H9 (cell line): Measurements from ENCODE around the gene HOXC6. TPM values are rescaled to one million over a fixed set of nuclear protein-coding genes. Genes with fewer than 3 reads are reported as not detected.

Experiments
- DNase-seq: peaks from one replicate; pipeline ENCODE4 v3.0.0-alpha.2; 2017
- H2AFZ ChIP-seq: one replicate; pipeline ENCODE4 v1.6.1; 2013; ENCODE audit warnings: mild to moderate bottlenecking, low read length, control low read depth, moderate library complexity
- H2AK5ac ChIP-seq: 2 replicates; pipeline ENCODE4 v1.6.1; 2013; ENCODE audit warnings: low read length, control low read depth, mixed read lengths; ENCODE audit not compliant: insufficient read length
- H2BK120ac ChIP-seq: one replicate; pipeline ENCODE4 v1.6.1; 2013; ENCODE audit warnings: low read depth, mild to moderate bottlenecking, low read length, control low read depth, inconsistent platforms; ENCODE audit not compliant: poor library complexity, severe bottlenecking
- H2BK12ac ChIP-seq: 2 replicates; pipeline ENCODE4 v1.6.1; 2013; ENCODE audit warnings: low read length, control low read depth, mixed read lengths, low read depth; ENCODE audit not compliant: insufficient read length
- H2BK15ac ChIP-seq: 2 replicates; pipeline ENCODE4 v1.6.1; 2013; ENCODE audit warnings: low read depth, low read length, control low read depth
- H2BK20ac ChIP-seq: one replicate; pipeline ENCODE4 v1.6.1; 2013; ENCODE audit warnings: low read depth, mild to moderate bottlenecking, low read length, control low read depth, inconsistent platforms; ENCODE audit not compliant: poor library complexity, severe bottlenecking
- H2BK5ac ChIP-seq: 2 replicates; pipeline ENCODE4 v1.6.1; 2013; ENCODE audit warnings: low read length, control low read depth, mixed read lengths; ENCODE audit not compliant: insufficient read length
- H3K14ac ChIP-seq: 2 replicates; pipeline ENCODE4 v1.6.1; 2013; ENCODE audit warnings: low read length, control low read depth; ENCODE audit not compliant: insufficient read depth
- H3K18ac ChIP-seq: 2 replicates; pipeline ENCODE4 v1.6.1; 2013; ENCODE audit warnings: low read depth, mild to moderate bottlenecking, mixed read lengths, low read length, control low read depth; ENCODE audit not compliant: insufficient read length
- H3K23ac ChIP-seq: 2 replicates; pipeline ENCODE4 v1.6.1; 2013; ENCODE audit warnings: low read length, control low read depth, mixed read lengths, low read depth; ENCODE audit not compliant: insufficient read length
- H3K23me2 ChIP-seq: 2 replicates; pipeline ENCODE4 v1.6.1; 2013; ENCODE audit warnings: low read depth, mild to moderate bottlenecking, mixed read lengths, low read length, control low read depth; ENCODE audit not compliant: insufficient read length, poor library complexity, severe bottlenecking
- H3K27ac ChIP-seq: 2 replicates; pipeline ENCODE4 v1.5.1; 2013; ENCODE audit warnings: low read length, control low read depth, mixed read lengths, low read depth; ENCODE audit not compliant: insufficient read length
- H3K27me3 ChIP-seq: 2 replicates; pipeline ENCODE4 v1.6.1; 2013; ENCODE audit warnings: low read length, control low read depth, inconsistent platforms; ENCODE audit not compliant: insufficient read depth
- H3K4ac ChIP-seq: 2 replicates; pipeline ENCODE4 v1.6.1; 2013; ENCODE audit warnings: low read depth, mild to moderate bottlenecking, control low read depth, inconsistent platforms, low read length, moderate library complexity
- H3K4me1 ChIP-seq: 2 replicates; pipeline ENCODE4 v1.6.1; 2013; ENCODE audit warnings: low read length, control low read depth, inconsistent platforms; ENCODE audit not compliant: insufficient read depth
- H3K4me2 ChIP-seq: 2 replicates; pipeline ENCODE4 v1.6.1; 2013; ENCODE audit warnings: low read length, control low read depth, mixed read lengths; ENCODE audit not compliant: insufficient read length, insufficient read depth
- H3K56ac ChIP-seq: 2 replicates; pipeline ENCODE4 v1.6.1; 2013; ENCODE audit warnings: low read depth, mild to moderate bottlenecking, mixed read lengths, low read length, control low read depth; ENCODE audit not compliant: insufficient read length
- H3K79me1 ChIP-seq: 2 replicates; pipeline ENCODE4 v1.6.1; 2013; ENCODE audit warnings: low read depth, mild to moderate bottlenecking, moderate library complexity, low read length, control low read depth, inconsistent platforms; ENCODE audit not compliant: insufficient read depth, poor library complexity, severe bottlenecking
- H3K79me2 ChIP-seq: 2 replicates; pipeline ENCODE4 v1.6.1; 2013; ENCODE audit warnings: low read length, control low read depth, inconsistent platforms; ENCODE audit not compliant: insufficient read depth
- H3K9ac ChIP-seq: 2 replicates; pipeline ENCODE4 v1.6.1; 2013; ENCODE audit warnings: low read length, control low read depth, mixed read lengths; ENCODE audit not compliant: insufficient read length; ENCODE audit errors: extremely low read depth
- H3K9me3 ChIP-seq: one replicate; pipeline ENCODE4 v1.6.1; 2013; ENCODE audit warnings: low read depth, low read length, inconsistent platforms; ENCODE audit not compliant: control insufficient read depth
- H3T11ph ChIP-seq: one replicate; pipeline ENCODE4 v1.6.1; 2013; ENCODE audit warnings: mild to moderate bottlenecking, low read length, control low read depth, inconsistent platforms
- H4K20me1 ChIP-seq: one replicate; pipeline ENCODE4 v1.6.1; 2013; ENCODE audit not compliant: control insufficient read depth, insufficient read length, insufficient read depth
- H4K5ac ChIP-seq: 2 replicates; pipeline ENCODE4 v1.6.1; 2013; ENCODE audit warnings: low read depth, mild to moderate bottlenecking, mixed read lengths, low read length, control low read depth; ENCODE audit not compliant: insufficient read length
- H4K8ac ChIP-seq: replicated peaks from 2 replicates; pipeline ENCODE4 v1.6.1; 2013; ENCODE audit warnings: low read length, control low read depth, mixed read lengths, low read depth; ENCODE audit not compliant: insufficient read length
- H4K91ac ChIP-seq: 2 replicates; pipeline ENCODE4 v1.6.1; 2013; ENCODE audit warnings: low read depth, mild to moderate bottlenecking, moderate library complexity, mixed read lengths, low read length, control low read depth; ENCODE audit not compliant: insufficient read length
- H3K27ac Mint-ChIP-seq, 3 experiments: 2 replicates in 2 of 3; 3 replicates in 1 of 3; pipeline ENCODE4 v1.8.0; 2020 to 2021; ENCODE audit warnings: mixed read lengths in 3 of 3, mild to moderate bottlenecking in 1 of 3, moderate library complexity in 1 of 3
- H3K27me3 Mint-ChIP-seq: 2 replicates; pipeline ENCODE4 v1.8.0; 2021; ENCODE audit warnings: low read depth, mild to moderate bottlenecking, moderate library complexity, mixed read lengths
- H3K36me3 Mint-ChIP-seq, 3 experiments: 2 replicates in 2 of 3; 3 replicates in 1 of 3; pipeline ENCODE4 v1.8.0; 2020 to 2021; ENCODE audit warnings: low read depth in 3 of 3, mixed read lengths in 3 of 3; ENCODE audit not compliant: insufficient read depth in 1 of 3
- H3K4me1 Mint-ChIP-seq, 2 experiments: 2 replicates each; pipeline ENCODE4 v1.8.0; 2020; ENCODE audit warnings: mixed read lengths in 2 of 2
- H3K4me3 Mint-ChIP-seq, 2 experiments: 2 replicates in 1 of 2; 3 replicates in 1 of 2; pipeline ENCODE4 v1.8.0; 2020 to 2021; ENCODE audit warnings: mild to moderate bottlenecking in 2 of 2, mixed read lengths in 2 of 2, moderate library complexity in 1 of 2
- H3K9me3 Mint-ChIP-seq, 2 experiments: 2 replicates in 1 of 2; 3 replicates in 1 of 2; pipeline ENCODE4 v1.8.0; 2020; ENCODE audit warnings: mild to moderate bottlenecking in 2 of 2, mixed read lengths in 2 of 2, moderate library complexity in 1 of 2
- WGBS: extraction: QIAGEN DNeasy Blood & Tissue Kit; methylation state at CpG from one replicate; pipeline ENCODE4 v1.1.7; 2013; ENCODE audit warnings: missing lambda C conversion rate, low lambda C conversion rate, mixed read lengths; ENCODE audit not compliant: insufficient read length; ENCODE audit errors: extremely low coverage; 5-methylcytosine and 5-hydroxymethylcytosine counted together
- total RNA-seq: library from RNA; stranded (reverse); gene quantifications from 2 replicates; pipeline ENCODE4 v1.2.1, GENCODE V29; 2021
- TF ChIP-seq, protein P1 (sequence below): fragments of 200-600 bp; sonication (generic); conservative IDR thresholded peaks from 3 replicates; pipeline ENCODE4 v1.8.0; 2021; ENCODE audit warnings: antibody characterized with exemption, mild to moderate bottlenecking

HOXC6 gene
- total RNA-seq, 1 experiment from 2014 or later = not detected

DNA sequence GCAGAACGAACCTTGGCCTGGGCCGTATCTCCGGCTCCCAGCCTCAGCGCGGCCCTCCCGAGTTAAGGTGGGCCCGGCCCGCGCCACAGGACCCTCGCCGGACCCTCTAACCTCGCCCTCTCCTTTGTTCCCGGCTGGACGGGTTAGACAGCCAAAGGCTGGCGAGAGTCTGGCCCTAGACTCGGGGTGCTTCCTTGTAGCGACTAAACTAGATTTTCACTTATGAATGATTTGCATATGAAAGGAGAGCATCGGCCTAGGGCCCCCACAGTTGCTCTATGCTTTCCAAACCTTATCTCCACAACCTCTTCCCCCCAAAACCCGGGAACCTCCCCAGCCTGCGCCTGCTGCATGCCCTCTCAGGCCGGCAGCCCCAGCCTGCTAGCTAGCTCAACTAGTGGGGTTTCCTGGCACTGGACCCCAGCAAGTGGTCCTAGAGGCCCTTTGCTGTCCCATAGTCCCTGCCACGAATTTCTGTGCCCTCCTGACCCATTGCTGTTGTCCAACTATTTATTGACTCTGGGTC is 6.6 kb downstream of the HOXC6 start:
- no peaks in the 10 kb centered on the region for H3K9me3 ChIP-seq
- no peak overlapping the region for H3K56ac ChIP-seq
- H2BK20ac ChIP-seq = no peak overlapping the region
- Mint-ChIP-seq H3K36me3 (peaks cover 0 to 7% (median 0%) of the 10 kb centered on the region in 3 experiments; a peak in 2 of 7 replicates), H3K4me3 (peak overlapping the region in 1 of 2 experiments; percentile 54; a peak in 1 of 5 replicates), H3K27me3 (peaks cover 99% of the 10 kb centered on the region), H3K9me3 (peaks cover 3 to 9% of the 10 kb centered on the region in 2 experiments; a peak in 3 of 5 replicates), H3K27ac (no peak overlapping the region), H3K4me1 (peaks cover 9 to 21% of the 10 kb centered on the region in 2 experiments)
- H2AK5ac ChIP-seq = no peak overlapping the region
- H4K91ac ChIP-seq = no peak overlapping the region
- H3K4ac ChIP-seq = no peak overlapping the region
- no peak overlapping the region for H4K8ac ChIP-seq
- TF ChIP-seq, protein P1, sequence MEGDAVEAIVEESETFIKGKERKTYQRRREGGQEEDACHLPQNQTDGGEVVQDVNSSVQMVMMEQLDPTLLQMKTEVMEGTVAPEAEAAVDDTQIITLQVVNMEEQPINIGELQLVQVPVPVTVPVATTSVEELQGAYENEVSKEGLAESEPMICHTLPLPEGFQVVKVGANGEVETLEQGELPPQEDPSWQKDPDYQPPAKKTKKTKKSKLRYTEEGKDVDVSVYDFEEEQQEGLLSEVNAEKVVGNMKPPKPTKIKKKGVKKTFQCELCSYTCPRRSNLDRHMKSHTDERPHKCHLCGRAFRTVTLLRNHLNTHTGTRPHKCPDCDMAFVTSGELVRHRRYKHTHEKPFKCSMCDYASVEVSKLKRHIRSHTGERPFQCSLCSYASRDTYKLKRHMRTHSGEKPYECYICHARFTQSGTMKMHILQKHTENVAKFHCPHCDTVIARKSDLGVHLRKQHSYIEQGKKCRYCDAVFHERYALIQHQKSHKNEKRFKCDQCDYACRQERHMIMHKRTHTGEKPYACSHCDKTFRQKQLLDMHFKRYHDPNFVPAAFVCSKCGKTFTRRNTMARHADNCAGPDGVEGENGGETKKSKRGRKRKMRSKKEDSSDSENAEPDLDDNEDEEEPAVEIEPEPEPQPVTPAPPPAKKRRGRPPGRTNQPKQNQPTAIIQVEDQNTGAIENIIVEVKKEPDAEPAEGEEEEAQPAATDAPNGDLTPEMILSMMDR = no peak
- no peak overlapping the region for H3K4me2 ChIP-seq
- H3K79me2 ChIP-seq = no peaks in the 10 kb centered on the region
- no peaks in the 10 kb centered on the region for H4K20me1 ChIP-seq
- H3K14ac ChIP-seq = no peak overlapping the region
- H3K4me1 ChIP-seq = no peaks in the 10 kb centered on the region
- H2BK5ac ChIP-seq = no peak overlapping the region
- no peak for DNase-seq
- H3K23ac ChIP-seq = no peak overlapping the region
- H2BK120ac ChIP-seq = no peak overlapping the region
- no peak overlapping the region for H4K5ac ChIP-seq
- no peak overlapping the region for H3K27ac ChIP-seq
- H3K18ac ChIP-seq = no peak overlapping the region
- H3T11ph ChIP-seq = no peak overlapping the region
- no peaks in the 10 kb centered on the region for H3K23me2 ChIP-seq
- H3K79me1 ChIP-seq = no peaks in the 10 kb centered on the region
- WGBS = no CpG with 5 or more reads among the region's 22 CpGs
- no peak overlapping the region for H2AFZ ChIP-seq
- peaks cover 98% of the 10 kb centered on the region for H3K27me3 ChIP-seq
- H2BK12ac ChIP-seq = no peak overlapping the region
- no peak overlapping the region for H3K9ac ChIP-seq
- H2BK15ac ChIP-seq = no peak overlapping the region
